ENCODE measurements around the gene PWWP2B.

Gene PWWP2B

GRCh38 chr10:132462463-132463332 is 65.7 kb downstream of the PWWP2B start:
- no peak for DNase-seq (ENCODE audit: low read depth)
- no peak for TF ChIP-seq CTCF (IDR thresholded peaks at IDR 0.05; ENCODE audit: low read length, missing control alignments)
- H3K4me3 ChIP-seq (replicated peaks; ENCODE audit: low read depth, low read length), result no peak overlapping the region

GRCh38 chr10:132463333-132464255 is 66.6 kb downstream of the PWWP2B start:
- H3K4me3 ChIP-seq (replicated peaks; ENCODE audit: low read depth, low read length), result no peak overlapping the region
- TF ChIP-seq CTCF (IDR thresholded peaks at IDR 0.05; ENCODE audit: low read length, missing control alignments), result no peak
- peak; percentile 10 for DNase-seq (ENCODE audit: low read depth)

DNA sequence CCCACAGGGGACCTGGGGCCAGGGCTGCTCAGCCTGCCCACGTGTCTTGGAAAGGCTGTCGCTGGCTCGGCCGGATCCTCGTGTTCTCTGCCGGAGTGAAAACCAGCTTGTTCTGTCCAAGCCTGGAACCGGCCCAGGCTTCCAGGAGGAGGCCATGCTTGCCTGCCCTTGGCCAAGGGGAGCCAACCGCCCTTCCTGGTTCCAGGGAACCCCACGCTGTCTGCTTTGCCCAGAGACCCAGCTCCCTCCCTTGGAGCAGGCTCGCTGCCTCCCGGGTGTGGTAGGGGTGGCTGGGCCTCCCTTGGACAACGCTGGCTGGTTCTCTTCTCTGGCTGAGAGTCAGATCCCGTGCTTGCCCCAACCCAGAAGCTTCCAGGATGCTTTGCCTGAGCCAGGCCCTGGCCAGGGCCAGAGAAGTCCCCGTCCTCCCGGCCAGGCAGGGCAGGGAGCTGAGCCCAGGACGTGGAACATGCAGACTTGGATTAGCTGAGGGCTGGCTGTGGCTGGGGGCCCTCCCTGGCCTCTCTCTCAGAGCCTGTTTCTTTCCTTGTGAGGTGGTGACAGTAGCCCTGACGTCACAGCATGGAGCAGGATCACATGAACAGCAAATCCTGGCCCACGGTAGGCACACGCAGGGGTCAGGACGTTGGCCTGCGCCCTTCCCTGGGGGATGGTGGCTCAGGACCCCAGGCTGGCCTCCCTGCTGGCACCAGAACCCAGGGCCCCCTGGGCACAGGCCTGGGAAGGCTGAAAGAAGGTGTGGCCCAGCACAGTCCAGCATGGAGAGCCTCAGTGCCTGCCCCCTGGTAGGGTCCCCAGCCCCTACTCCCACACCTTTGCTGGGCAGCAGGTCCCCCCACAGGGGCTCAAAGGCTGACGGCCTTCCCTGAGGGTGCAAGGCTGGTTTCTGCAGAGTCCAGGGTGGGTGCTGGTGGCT is 67.5 kb downstream of the PWWP2B start:
- H3K4me3 ChIP-seq (replicated peaks; ENCODE audit: low read depth, low read length), result no peak overlapping the region
- no peak for TF ChIP-seq CTCF (IDR thresholded peaks at IDR 0.05; ENCODE audit: low read length, missing control alignments)
- peak; percentile 43 for DNase-seq (ENCODE audit: low read depth)

GRCh38 chr10:132465193-132465888 is 68.3 kb downstream of the PWWP2B start:
- no peak overlapping the region for H3K4me3 ChIP-seq (replicated peaks; ENCODE audit: low read depth, low read length)
- no peak for DNase-seq (ENCODE audit: low read depth)
- TF ChIP-seq CTCF (IDR thresholded peaks at IDR 0.05; ENCODE audit: low read length, missing control alignments), result no peak

DNA sequence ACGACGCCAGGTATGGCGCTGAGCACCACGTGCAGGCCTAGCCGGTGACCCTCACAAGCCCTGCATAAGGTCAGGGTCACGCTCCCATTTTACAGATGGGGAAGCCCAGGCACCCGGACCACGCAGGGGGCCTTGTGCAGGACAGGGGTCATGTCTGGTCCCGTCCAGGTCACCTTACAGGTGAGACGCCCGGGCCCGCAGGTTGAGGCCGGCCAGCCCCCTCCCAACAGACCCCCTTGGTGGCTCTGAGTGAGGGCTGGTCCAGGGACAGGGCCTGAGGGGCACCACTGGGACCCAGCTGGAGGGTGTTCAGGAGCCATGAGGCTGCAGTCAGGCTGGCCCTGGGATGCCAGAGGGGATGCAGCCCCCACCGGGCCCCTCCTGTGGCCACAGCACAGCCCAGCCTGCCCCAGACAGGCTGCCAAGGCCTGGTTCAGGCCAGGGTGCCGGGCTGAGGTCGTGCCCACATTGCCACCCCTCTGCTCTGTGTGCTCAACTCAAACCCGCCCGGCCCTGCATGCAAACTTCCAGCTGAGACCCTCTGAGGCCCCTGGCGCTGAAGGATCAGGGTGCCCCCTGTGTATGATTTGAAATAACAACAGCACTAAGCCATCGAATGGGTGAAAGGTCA is 69.0 kb downstream of the PWWP2B start:
- no peak for TF ChIP-seq CTCF (IDR thresholded peaks at IDR 0.05; ENCODE audit: low read length, missing control alignments)
- no peak for DNase-seq (ENCODE audit: low read depth)

More for the DNA sequence above, 69.0 kb downstream of the PWWP2B start:
- H3K4me3 ChIP-seq (replicated peaks; ENCODE audit: low read depth, low read length), result no peak overlapping the region

All from fibroblast of pulmonary artery (primary cell).